Measurements from ENCODE around the gene OPCML.

OPCML gene

GRCh38 chr11:132772703-132773545, 759.4 kb downstream of the OPCML start:
- no peak for DNase-seq

- no peak for DNase-seq
Measured at GRCh38 chr11:132771746-132772145, 760.6 kb downstream of the OPCML start.

GRCh38 chr11:132770829-132771530, 761.3 kb downstream of the OPCML start:
- peak; percentile 92 for DNase-seq

GRCh38 chr11:132763503-132763902, 768.8 kb downstream of the OPCML start:
- no peak for DNase-seq

GRCh38 chr11:132755934-132756333, 776.4 kb downstream of the OPCML start:
- DNase-seq, result no peak

- DNase-seq, result no peak
Measured at GRCh38 chr11:132751516-132752250, 780.6 kb downstream of the OPCML start.

GRCh38 chr11:132746305-132746704, 786.0 kb downstream of the OPCML start:
- no peak for DNase-seq

GRCh38 chr11:132745306-132745705, 787.0 kb downstream of the OPCML start:
- no peak for DNase-seq

GRCh38 chr11:132744771-132745170, 787.5 kb downstream of the OPCML start:
- DNase-seq, result no peak

GRCh38 chr11:132743601-132744000, 788.7 kb downstream of the OPCML start:
- DNase-seq, result no peak

- DNase-seq, result no peak
Measured at GRCh38 chr11:132742929-132743328, 789.4 kb downstream of the OPCML start.

GRCh38 chr11:132734217-132734616, 798.1 kb downstream of the OPCML start:
- DNase-seq, result no peak

GRCh38 chr11:132728026-132728425, 804.3 kb downstream of the OPCML start:
- DNase-seq, result no peak

- no peak for DNase-seq
Measured at GRCh38 chr11:132721526-132721925, 810.8 kb downstream of the OPCML start.

- no peak for DNase-seq
Measured at GRCh38 chr11:132719684-132720083, 812.6 kb downstream of the OPCML start.

- no peak for DNase-seq
Measured at GRCh38 chr11:132718711-132719671, 813.3 kb downstream of the OPCML start.

GRCh38 chr11:132717824-132718223, 814.5 kb downstream of the OPCML start:
- DNase-seq, result no peak

- no peak for DNase-seq
Measured at GRCh38 chr11:132716037-132716436, 816.3 kb downstream of the OPCML start.

GRCh38 chr11:132714859-132715440, 817.4 kb downstream of the OPCML start:
- DNase-seq, result no peak

- no peak for DNase-seq
Measured at GRCh38 chr11:132712466-132712865, 819.8 kb downstream of the OPCML start.

- DNase-seq, result peak; percentile 1
Measured at GRCh38 chr11:132704781-132705375, 827.4 kb downstream of the OPCML start.

GRCh38 chr11:132692891-132693290, 839.4 kb downstream of the OPCML start:
- peak; percentile 93 for DNase-seq

Measured in NCI-H82 (cell line).